NCI-H2081 (cell line): ENCODE data around the gene SPON1.
"Not testable (repeated sequence)": the region's sequence is repeated elsewhere in the genome, so short reads cannot be mapped to it uniquely, and the experiment has no call there.

Experiments used
- DNase-seq, 2 experiments: peaks; one replicate each; lab custom pipeline; 2025; lab: John Stamatoyannopoulos, UW

SPON1 gene

GRCh38 chr11:14245444-14245843 is 282.9 kb downstream of the SPON1 start:
- no peak for DNase-seq

- no peak for DNase-seq
These were observed 286.1 kb downstream of the SPON1 start for GRCh38 chr11:14248580-14248981.

DNA sequence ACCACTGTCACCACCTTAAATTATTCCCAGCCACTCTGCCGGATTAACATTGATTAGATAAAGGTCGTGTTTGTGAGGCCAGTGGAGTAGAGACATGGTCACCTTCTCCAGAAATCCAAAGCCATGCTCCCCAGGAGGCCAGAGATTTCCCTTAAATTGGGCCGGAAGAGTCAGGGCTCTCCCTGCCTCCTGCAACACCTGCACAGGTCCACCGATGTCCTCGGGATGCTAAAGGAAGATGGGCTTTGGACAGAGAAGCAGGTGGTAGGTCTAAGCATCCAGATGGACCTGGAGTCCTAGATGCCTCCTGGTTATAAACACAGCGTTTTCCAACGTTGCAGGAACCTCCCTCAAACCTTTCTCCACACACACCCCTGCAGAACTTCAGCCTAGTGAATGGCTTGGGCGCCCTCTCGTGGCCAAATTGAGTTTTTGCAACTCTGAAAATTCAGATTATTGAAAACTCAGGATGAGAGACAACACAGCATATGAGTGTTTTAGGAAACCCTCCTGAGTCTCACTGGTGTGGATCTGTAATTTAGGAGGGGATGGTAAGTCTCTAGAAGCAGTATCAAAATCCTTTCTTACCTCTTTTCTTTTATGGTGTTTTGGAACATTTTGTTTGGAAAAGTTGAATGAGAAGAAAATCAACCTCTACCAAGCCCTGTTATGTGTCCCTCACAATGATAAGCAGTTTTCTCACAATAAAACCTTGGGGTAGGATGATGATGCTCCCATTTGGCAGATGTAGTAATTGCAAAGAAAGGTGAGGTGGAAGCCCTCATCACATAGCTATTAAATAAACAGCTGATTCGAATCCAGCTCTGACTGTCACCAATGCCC is 286.8 kb downstream of the SPON1 start:
- DNase-seq: peak; percentile 66 to 67

- DNase-seq: no peak
These were observed 289.2 kb downstream of the SPON1 start for GRCh38 chr11:14251754-14252153.

DNA sequence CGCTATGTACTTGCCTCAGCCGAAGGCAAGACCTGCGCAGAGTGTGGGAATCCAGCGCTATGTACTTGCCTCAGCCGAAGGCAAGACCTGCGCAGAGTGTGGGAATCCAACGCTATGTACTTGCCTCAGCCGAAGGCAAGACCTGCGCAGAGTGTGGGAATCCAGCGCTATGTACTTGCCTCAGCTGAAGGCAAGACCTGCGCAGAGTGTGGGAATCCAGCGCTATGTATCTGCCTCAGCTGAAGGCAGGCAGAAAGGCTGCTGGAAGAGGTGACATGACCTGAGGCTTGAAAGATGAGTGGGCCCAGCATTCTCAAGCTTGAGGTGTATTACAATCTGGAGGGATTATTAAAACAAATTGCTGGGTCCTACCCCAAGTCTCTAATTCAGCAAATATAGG is 290.0 kb downstream of the SPON1 start:
- not testable (repeated sequence) for DNase-seq

- DNase-seq: no peak
These were observed 290.9 kb downstream of the SPON1 start for GRCh38 chr11:14253421-14253820.

GRCh38 chr11:14253840-14254239 is 291.3 kb downstream of the SPON1 start:
- no peak for DNase-seq

DNA sequence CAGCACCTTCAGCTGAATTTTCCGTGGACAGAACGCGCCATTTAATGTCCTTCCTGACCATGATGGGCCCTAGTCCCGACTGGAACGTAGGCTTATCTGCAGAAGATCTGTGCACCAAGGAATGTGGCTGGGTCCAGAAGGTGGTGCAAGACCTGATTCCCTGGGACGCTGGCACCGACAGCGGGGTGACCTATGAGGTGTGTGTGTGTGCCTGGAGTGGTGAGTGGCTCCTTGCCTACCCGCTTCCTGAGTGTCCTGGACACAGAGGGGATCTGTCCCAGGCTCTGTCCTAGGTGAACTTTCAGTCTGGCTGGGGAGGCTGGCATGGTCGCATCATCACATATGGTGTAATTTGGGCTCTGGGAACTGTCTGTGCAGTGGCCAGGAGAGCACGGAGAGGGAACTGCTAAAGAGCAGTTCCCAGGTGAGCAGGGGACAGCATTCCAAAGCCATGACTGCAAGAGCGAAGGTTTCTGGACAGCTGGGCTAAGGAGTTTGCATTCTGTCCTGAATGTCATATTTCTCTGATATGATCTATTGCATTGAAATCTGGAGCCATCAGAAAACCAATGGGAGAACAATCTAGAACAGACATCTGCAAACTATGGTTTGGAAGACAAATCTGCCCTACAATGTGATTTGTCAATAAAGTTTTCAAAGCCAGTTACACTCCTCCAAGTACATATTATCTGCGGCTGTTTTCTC is 292.2 kb downstream of the SPON1 start:
- DNase-seq: no peak

DNA sequence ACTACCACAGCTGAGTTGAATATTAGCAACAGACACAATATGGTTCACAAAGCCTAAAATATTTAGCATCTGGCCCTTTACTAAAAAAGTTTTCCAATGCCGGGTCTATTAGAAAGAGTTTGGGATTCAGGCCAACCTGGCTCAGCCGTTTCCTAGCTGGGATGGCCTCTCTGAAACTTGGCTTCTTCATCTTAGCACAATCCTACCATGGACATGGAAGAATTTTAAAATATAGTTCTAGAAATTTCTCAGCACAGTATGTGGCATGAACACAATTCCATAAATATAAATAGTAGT is 292.7 kb downstream of the SPON1 start:
- no peak for DNase-seq

DNA sequence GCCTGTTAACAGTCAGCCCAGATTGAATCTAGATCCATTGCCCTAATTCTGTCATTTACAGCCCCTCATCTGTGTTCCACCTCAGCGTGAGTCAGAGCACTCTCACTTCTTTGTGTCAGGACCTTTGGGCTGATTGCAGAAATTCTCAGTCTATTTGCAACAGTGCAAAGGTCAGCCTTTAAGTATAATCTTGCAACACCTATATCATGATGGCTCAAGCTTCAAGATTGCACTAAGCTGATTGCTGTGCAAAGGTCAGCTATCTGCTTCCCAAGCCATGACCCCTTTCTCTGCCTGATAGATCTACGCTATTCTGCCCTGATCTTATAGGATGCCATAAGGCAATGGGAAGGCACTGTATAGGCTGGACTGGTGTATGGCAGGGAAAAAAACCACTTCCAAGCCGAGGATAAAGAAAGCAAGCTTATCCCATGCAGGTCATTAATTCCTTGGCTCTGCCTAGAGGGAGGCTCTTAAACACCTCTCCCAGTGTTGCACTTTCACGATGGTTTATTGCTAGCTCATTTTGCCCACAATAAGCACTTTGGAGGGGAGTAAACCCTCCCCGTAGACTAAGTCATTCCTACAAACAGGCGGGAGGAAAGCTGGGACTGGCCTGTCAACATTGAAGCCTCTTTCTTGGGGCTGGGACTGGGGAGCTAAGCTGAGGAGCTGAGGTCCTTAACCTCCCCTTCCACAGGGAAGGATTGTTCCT is 295.9 kb downstream of the SPON1 start:
- no peak for DNase-seq

GRCh38 chr11:14259186-14259784 is 296.8 kb downstream of the SPON1 start:
- no peak for DNase-seq

DNA sequence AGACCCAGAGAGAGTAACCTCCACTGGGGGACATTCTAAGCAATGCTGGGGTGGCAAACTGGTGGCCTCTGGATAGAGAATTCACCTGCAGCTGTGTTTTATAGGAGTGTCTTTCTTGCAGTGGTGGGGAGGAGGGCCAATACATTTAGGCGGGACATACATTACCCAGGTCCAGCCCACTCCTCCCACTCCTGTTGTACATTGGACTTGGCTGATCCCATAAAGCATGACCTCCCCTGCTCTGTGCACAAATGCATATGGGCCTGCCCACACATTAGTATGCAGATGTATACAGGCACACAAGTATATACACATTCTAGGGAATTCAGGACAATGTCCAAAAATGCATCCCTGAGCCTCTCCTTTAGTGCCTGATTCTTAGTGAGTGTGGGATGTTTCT is 297.4 kb downstream of the SPON1 start:
- no peak for DNase-seq

DNA sequence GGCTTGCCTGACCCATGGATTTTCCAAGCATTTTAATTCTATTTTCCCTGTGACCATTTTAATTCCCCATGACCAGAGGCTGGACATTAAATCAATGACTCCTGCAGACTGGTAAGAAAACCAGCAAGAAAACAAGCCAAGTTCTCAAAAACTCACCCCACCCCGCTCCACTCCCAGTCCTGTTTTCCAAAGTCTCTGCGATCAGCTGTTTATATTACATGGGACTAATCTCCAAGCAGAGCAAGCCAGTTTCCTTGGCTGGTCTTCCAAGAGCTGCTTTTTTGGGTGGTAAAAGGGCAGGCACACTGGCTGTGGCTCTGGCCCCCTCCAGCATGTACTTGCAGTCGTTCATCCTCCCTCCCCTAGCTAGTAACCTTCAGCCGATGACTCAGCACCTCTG is 298.5 kb downstream of the SPON1 start:
- DNase-seq: no peak

GRCh38 chr11:14262271-14262846 is 299.8 kb downstream of the SPON1 start:
- no peak for DNase-seq

- no peak for DNase-seq
These were observed 302.4 kb downstream of the SPON1 start for GRCh38 chr11:14264966-14265365.

DNA sequence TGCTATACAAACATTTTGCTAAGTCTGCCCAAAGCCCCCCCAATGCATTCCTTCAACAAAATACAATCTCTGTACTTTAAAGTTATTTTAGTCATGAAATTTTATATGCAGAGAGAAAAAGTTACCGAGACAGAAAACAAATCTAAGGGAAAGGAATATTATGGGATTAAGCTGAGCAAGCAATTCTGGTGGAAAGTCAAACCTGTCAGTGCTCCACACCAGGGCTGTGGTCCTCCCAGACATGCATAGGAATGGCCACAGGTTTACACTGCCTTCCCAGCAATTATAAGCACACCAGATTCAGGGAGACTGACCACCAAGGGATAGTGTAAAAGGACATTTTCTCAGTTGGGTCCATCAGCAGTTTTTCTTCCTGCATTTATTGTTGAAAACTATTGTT is 304.1 kb downstream of the SPON1 start:
- DNase-seq: no peak

GRCh38 chr11:14267861-14268635 is 305.5 kb downstream of the SPON1 start:
- no peak for DNase-seq

DNA sequence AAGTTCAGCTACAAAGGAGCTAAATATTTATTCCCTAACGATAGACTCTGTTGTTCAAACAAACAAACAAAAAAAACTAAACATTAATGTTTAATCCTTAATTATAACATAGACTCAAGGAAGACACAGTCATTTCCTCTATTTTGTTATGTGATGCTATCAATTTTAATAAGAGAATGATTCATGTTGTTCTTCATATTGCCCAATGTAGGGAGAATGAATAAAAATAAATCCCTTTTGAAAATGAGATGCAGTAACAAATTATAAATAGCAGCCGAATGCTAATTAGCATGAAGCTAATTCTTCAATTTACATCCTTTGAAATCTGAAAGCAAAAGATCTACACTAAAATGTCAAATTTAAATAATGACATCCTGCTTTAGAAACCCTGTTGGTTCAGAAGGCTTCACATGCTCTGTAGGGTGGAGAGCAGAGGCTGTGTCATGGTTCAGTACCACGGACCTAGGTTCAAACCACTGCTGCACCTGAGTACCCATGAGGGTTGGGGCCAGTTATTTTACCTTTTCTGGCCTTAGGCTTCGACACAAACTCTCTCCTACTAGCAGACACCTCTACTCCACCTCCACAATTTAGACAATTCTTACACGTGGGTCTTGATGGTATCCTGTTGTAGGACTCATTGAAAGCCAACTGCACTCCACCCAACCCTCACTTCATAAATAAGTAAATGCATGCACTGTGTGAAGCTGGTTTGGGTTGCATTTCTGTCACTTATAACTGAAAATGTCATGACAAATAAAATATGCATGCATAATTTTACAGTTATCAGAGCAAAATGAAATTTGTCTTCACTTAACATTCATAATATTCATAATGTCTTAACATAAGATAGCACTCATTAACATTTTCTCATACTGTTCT is 307.4 kb downstream of the SPON1 start:
- no peak for DNase-seq

GRCh38 chr11:14270690-14271542 is 308.4 kb downstream of the SPON1 start:
- DNase-seq: no peak

DNA sequence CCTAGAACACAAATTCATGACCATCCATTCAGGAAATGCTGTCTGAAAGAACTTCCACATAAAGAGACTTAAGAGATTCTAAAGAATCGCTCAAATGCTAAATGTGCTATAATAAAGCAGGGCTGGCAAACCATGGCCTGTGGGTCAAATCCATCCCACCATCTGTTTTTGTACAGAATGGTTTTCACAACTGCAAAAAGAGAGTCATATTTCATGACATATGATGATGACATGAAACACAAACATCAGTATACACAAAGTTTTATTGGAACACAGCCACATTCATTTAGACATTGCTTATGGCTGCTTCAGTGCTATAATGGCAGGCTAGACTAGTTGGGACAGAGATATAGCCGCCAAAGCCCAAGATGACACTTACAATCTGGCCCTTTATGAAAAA is 311.4 kb downstream of the SPON1 start:
- no peak for DNase-seq
